ENCODE measurements around the gene NUDCD3.

Gene NUDCD3

GRCh38 chr7:44434201-44434600 lies 56.3 kb downstream of the NUDCD3 start:
- Histone ChIP-seq H3K36me3 (ENCODE audit: low read length) (peaks cover 6% of the 10 kb centered on the region), H3K9me2 (replicated peaks; ENCODE audit: insufficient read depth, low read length) (no peaks in the 10 kb centered on the region), H3K9me3 (ENCODE audit: insufficient read depth, low read length) (no peaks in the 10 kb centered on the region), H3K27me3 (ENCODE audit: low read length) (no peaks in the 10 kb centered on the region), H4K20me1 (ENCODE audit: low read depth, low read length) (peaks cover 24% of the 10 kb centered on the region), H3K4me2 (ENCODE audit: low read depth, low read length, poor library complexity, severe bottlenecking) (no peak overlapping the region), H2AFZ (ENCODE audit: low read depth, low read length, severe bottlenecking) (no peak overlapping the region), H3F3A (ENCODE audit: insufficient read depth) (no peaks in the 10 kb centered on the region; the same call in 1 of the 2 replicates), H3K27ac (ENCODE audit: low read depth, low read length) (no peak overlapping the region), H3K9ac (ENCODE audit: low read length) (no peak overlapping the region), H3K79me2 (ENCODE audit: insufficient read depth, low read length) (peaks cover 23% of the 10 kb centered on the region), H3K4me3 (ENCODE audit: insufficient read depth, low read length, poor library complexity, severe bottlenecking) (no peak overlapping the region)
- no peak for TF ChIP-seq CTCF (IDR thresholded peaks at IDR 0.05; ENCODE audit: insufficient read depth, low read length, poor library complexity, severe bottlenecking)
- no peak for TF ChIP-seq EZH2phosphoT487 (conservative IDR thresholded peaks at IDR 0.05; ENCODE audit: low read length)

GRCh38 chr7:44433255-44434022 lies 57.0 kb downstream of the NUDCD3 start:
- TF ChIP-seq EZH2phosphoT487 (conservative IDR thresholded peaks at IDR 0.05; ENCODE audit: low read length) (no peak), CTCF (IDR thresholded peaks at IDR 0.05; ENCODE audit: insufficient read depth, low read length, poor library complexity, severe bottlenecking) (no peak)
- Histone ChIP-seq H2AFZ (ENCODE audit: low read depth, low read length, severe bottlenecking) (no peak overlapping the region), H3K36me3 (ENCODE audit: low read length) (peaks cover 6% of the 10 kb centered on the region), H3K4me2 (ENCODE audit: low read depth, low read length, poor library complexity, severe bottlenecking) (no peak overlapping the region), H3K9me3 (ENCODE audit: insufficient read depth, low read length) (no peaks in the 10 kb centered on the region), H3K79me2 (ENCODE audit: insufficient read depth, low read length) (peaks cover 27% of the 10 kb centered on the region), H3K27me3 (ENCODE audit: low read length) (no peaks in the 10 kb centered on the region), H3K27ac (ENCODE audit: low read depth, low read length) (no peak overlapping the region), H3K9me2 (replicated peaks; ENCODE audit: insufficient read depth, low read length) (no peaks in the 10 kb centered on the region), H3K4me3 (ENCODE audit: insufficient read depth, low read length, poor library complexity, severe bottlenecking) (no peak overlapping the region), H4K20me1 (ENCODE audit: low read depth, low read length) (peaks cover 19% of the 10 kb centered on the region), H3K9ac (ENCODE audit: low read length) (no peak overlapping the region), H3F3A (ENCODE audit: insufficient read depth) (no peaks in the 10 kb centered on the region; the same call in 1 of the 2 replicates)

GRCh38 chr7:44432381-44432977 lies 58.0 kb downstream of the NUDCD3 start:
- no peak overlapping the region for H2AFZ ChIP-seq (ENCODE audit: low read depth, low read length, severe bottlenecking)
- H3K27ac ChIP-seq (ENCODE audit: low read depth, low read length): no peak overlapping the region
- peaks cover 16% of the 10 kb centered on the region for H4K20me1 ChIP-seq (ENCODE audit: low read depth, low read length)
- TF ChIP-seq EZH2phosphoT487 (conservative IDR thresholded peaks at IDR 0.05; ENCODE audit: low read length): no peak
- peaks cover 28% of the 10 kb centered on the region for H3K79me2 ChIP-seq (ENCODE audit: insufficient read depth, low read length)
- no peak overlapping the region for H3K4me3 ChIP-seq (ENCODE audit: insufficient read depth, low read length, poor library complexity, severe bottlenecking)
- no peaks in the 10 kb centered on the region for H3K9me2 ChIP-seq (replicated peaks; ENCODE audit: insufficient read depth, low read length)
- H3F3A ChIP-seq (ENCODE audit: insufficient read depth): no peaks in the 10 kb centered on the region; the same call in 1 of the 2 replicates
- H3K36me3 ChIP-seq (ENCODE audit: low read length): peaks cover 2% of the 10 kb centered on the region
- H3K9me3 ChIP-seq (ENCODE audit: insufficient read depth, low read length): no peaks in the 10 kb centered on the region
- H3K27me3 ChIP-seq (ENCODE audit: low read length): no peaks in the 10 kb centered on the region
- H3K9ac ChIP-seq (ENCODE audit: low read length): no peak overlapping the region
- no peak overlapping the region for H3K4me2 ChIP-seq (ENCODE audit: low read depth, low read length, poor library complexity, severe bottlenecking)

Data from SU-DHL-6 (cell line).